Ramos (cell line): ENCODE results near the gene SETSIP.
"Not testable (repeated sequence)": the region's sequence is repeated elsewhere in the genome, so short reads cannot be mapped to it uniquely, and the experiment has no call there.

Experiments
- in situ Hi-C: fragments of 300-500 bp; cut with MboI; formaldehyde crosslinking; loops from one replicate; pipeline ENCODE4 v1.14.3; 2022; ENCODE audit warnings: low sequenced_read_pairs; ENCODE audit not compliant: unreplicated experiment

The SETSIP gene

DNA sequence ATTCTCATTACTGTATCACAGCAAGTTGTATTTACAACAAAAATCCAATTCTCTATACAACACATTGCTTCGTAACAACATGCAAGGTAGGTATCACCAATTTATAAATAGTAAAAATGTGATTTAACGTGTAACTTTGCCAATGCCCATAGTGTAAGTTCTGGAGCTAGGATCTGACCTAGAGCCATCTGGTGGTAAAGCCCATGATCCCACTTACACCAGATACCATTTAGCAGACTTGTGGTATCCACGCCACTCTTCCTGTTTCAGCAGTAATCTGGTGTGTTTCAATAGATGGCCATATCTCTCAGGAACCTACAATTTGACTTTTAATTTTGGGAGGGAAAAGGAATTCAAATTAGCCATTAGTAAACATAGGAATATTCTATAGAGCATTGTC is 10.2 kb downstream of the SETSIP start:
- in situ Hi-C loops = no loop called here

DNA sequence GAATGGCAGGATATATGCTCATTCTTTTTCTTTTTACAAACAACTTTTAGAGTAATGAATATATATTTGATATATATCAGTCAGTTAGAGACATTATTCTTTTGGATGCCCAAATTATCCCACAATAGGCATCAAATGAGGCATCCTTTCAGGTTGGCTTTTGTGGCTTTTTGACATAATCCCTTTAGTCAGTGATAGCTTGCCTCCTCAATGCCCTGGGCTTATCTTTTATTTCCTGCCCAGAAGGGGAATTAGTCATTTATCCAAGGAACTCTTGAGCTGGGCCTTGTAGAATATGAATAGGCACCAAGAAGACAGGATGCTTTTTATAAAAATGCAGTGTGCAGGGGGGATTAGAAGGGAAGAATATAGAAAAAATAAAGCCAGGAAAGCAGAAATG is 23.3 kb downstream of the SETSIP start:
- in situ Hi-C loops = no loop called here

DNA sequence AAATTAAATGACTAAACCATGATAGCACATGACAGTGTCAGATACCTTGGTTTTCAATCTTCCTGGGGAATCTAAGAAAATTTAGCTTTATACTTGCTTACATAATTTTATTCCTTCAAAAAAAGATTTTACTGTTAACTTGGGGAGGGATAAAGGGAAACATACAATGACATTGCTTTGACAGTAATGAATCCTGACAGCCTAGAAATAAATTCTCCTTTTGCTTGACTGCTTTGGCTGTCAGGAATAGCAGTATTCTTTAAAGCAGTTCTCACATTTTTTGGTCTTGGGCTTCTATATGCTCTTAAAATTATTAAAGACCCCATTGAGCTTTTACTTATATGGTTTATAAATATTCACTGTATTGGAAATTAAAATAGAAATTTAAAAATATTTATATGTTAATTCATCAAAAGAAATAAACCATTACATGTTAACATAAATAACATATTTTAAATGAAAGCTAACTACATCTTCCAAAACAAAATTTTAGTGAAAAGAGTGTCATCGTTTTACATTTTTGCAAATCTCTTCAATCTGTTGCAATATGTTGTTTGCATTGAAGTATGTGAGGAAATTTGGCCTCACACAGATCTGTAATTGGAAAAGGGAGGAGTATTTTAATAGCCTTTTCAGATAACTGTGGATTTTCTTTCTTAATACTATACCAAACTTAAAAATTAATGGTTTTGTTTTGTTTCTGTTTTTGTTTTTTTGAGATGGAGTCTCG is 29.3 kb downstream of the SETSIP start:
- in situ Hi-C loops = no loop called here

DNA sequence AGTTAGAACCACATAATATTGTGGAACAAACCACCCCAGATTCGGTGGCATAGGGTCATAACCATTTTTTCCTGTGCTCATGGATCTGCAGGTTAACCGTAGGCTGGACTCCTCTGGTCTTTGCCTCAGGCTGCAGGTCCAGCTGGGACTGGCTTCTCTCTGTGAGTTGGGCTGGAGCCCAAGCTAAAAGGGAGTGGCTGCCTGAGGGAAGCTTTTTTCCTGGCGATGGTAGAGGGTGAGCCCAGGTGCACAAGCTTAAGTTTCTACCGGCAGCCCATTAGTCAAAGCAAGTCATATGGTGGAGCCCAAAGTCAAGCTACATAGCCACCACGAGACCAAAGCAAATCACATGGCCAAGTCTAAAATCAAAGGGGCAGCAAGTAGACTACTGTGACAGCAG is 31.6 kb downstream of the SETSIP start:
- in situ Hi-C loops = no loop called here

DNA sequence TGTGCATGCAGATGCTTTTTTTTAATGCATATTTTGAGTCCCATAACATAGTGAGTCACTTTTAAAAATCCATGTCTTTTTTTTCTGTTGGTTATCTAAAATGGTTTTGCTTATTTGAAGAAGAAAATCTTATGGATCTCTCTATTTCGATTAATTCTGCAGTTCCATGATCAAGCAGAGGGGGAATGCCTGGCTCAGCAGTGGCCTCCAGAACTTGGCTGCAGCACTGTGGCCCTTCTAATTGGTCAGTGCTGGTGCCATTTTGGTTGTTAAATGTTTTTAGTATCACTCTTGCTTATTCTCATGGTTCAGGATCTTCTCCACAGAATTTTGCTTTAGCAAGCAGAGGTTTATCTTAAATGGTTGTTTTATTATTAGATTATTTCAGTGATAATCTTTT is 34.2 kb downstream of the SETSIP start:
- in situ Hi-C loops = no loop called here

DNA sequence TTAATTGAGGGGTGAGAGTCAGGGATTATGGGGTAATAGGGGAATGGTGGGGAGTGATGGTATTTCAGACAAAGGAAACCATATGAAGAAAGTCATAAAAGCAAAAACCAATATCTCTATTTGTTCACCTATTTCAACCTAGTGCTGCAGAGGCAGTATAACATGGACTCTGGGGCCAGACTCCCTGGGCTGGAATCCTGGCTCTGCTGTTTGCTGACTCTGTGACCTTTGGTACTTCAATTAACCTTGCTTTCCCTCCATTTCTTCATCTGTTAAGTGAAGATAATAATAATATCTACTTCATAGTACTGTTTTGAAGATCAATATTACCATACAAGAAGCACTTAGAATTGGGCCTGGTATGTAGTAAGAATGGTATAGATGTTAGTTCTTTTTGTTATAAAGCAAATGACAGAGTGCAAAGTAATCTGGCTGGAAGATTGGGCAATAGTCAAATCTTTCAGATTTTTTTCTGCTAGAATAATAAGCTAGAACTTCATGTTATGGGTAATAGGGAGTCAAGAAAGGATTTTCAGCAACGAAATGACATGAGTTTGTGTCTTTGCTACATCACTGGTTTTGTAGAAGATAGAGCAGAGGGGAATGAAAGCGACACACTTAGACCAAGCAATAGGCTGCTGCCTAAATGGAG is 36.4 kb downstream of the SETSIP start:
- in situ Hi-C loops = no loop called here

DNA sequence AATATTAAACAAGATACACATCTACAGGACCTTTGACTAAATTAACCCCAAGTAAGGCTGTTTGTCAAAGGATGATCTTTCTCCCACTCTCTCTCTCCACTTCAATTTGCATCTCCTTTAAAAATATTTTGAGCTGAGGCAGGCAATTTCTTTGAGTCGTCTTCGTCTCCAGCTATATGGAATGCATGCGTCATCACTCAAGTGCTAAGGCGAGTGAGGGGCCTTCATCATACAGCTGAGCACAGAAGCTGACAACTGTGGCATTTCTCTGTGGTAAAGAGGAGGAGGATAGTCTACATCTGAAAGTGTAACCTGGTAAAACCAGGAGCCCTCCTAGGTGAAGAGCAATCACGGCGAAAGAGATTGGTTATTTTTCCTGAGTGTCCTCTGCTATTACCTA is 37.8 kb downstream of the SETSIP start:
- in situ Hi-C loops = no loop called here

DNA sequence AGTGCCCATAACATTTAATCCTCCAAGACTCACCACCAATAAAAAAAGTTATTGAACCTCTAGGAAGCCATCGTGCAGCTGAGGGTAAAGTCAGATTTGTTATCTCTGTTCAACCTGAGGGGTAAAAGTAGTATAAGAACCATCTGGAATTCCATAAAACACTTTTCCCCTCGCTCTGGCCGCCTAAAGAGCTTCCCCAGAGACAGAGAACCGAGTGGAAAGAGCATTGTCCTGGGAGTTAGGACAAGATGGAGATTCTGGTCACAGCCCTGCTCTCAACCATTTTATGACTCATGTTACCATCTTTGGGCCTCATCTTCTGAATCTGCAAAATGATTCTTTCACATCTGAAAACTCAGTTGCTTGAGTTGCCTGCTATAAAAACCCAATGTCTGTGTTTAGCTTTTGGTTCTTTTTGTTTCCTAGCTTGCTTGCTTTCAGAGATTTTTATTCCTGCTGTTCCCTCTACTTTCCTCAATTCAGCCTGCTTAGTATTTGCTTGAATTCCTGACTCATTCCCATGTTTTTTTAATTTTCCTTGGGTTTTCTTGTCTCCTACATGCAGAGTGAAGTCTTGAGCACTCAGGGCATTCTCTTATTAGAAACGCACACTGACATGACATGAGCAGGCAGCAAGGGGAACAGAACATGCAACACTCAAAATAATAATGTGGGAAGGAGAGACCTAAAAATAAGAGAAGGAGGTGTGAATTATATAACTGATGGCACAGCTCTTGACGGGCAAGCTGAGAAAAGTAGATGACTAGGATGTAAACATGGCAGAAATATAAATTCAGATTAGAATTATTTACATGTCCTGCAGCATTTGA is 43.7 kb downstream of the SETSIP start:
- in situ Hi-C loops = no loop called here

DNA sequence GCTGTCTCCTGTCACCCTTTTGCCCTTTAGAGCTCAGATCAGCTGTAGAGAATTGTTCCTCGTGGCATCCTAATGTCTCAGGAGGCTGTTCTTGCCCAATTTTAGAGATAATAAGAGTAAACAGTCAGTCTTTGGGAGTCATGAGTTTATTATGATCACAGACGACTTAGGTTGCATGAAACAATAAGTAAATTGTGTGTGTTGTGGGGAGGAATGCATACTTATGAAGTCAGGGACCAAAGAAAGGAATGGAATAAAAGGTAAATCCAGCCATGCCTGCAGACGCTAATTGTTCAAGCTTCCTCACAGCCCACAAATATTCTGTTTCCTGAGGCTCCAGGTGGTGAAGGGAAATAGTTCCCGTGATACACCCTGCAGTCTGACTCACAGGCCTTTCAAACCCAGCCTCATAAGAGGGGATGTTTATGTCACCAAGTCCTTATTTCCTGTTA is 44.5 kb downstream of the SETSIP start:
- in situ Hi-C loops = no loop called here

DNA sequence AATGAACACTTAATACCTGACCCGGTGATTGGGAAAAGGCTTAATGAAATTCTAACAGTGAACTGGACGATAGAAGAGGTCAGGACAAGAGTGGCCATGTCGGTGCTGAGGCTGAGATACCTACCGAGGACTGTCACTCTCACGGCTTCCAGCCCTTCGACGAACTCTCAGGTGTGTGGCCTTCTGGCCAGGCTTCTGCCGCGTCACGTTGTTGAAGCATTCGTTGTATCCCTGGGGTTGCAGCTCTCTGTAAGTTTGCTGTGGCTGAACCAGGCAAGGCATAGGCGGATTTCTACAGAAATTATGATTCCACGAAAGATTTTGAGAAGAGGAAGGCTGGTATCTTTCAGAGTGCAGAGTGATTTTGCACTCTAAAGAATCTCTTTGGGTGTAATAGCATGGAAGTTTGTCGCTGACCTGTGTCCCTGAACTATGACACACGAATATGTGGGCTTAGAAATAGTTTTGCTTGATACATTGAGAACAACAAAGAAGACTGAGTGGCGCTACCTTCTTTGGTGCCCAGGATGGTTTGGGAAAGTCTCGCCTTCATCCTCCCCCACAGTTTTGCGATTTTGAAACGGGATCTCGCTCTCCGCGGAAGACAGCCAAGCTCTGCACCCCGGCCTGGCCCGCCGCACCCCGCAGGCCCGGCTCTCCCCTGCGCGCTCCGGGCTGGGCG is 45.8 kb downstream of the SETSIP start:
- in situ Hi-C loops = no loop called here

DNA sequence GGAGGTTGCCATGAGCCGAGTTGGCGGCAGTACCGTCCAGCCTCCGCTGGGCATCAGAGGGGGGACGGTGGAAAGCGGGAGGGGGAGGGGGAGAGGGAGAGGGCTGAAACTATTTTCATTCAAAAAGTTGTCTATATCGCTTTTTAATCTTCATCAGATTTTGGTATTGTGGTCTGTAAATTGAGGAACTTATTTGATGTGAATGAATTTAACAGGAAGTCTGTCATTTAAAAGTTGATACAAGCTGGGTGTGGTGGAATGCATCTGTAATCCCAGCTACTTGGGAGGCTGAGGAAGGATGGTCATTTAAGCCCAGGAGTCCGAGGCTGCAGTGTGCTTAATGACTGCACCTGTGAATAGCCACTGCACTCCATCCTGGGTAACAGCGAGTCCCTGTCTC is 48.4 kb downstream of the SETSIP start:
- in situ Hi-C loops = no loop called here

DNA sequence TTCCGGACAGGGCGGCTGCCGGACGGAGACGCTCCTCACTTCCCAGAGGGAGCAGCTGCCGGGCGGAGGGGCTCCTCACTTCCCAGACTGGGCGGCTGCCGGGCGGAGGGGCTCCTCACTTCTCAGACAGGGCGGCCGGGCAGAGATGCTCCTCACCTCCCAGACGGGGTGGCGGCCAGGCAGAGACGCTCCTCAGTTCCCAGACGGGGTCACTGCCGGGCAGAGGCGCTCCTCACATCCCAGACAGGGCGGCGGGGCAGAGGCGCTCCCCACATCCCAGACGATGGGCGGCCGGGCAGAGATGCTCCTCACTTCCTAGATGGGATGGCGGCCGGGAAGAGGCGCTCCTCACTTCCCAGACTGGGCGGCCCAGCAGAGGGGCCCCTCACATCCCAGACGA is 49.2 kb downstream of the SETSIP start:
- in situ Hi-C loops = not testable (repeated sequence)
